IPS-20b (cell line): ENCODE measurements around the gene DAB2IP.

Source experiments
- H3K27ac ChIP-seq: one replicate; pipeline ENCODE4 v1.5.1; 2013; ENCODE audit warnings: low read length
- H3K27me3 ChIP-seq: 2 replicates; pipeline ENCODE4 v1.6.1; 2013; ENCODE audit warnings: mild to moderate bottlenecking, low read length, inconsistent platforms; ENCODE audit not compliant: insufficient read depth
- H3K36me3 ChIP-seq: 2 replicates; pipeline ENCODE4 v1.6.1; 2013; ENCODE audit warnings: low read depth, mild to moderate bottlenecking, inconsistent platforms, low read length, moderate library complexity; ENCODE audit not compliant: insufficient read depth
- H3K4me1 ChIP-seq: 2 replicates; pipeline ENCODE4 v1.6.1; 2013; ENCODE audit warnings: mild to moderate bottlenecking, control low read depth, inconsistent platforms, low read length, moderate library complexity; ENCODE audit not compliant: insufficient read depth
- H3K4me3 ChIP-seq: 2 replicates; pipeline ENCODE4 v1.5.1; 2013; ENCODE audit warnings: mild to moderate bottlenecking, low read length, inconsistent platforms
- H3K9ac ChIP-seq: 2 replicates; pipeline ENCODE4 v1.6.1; 2013; ENCODE audit warnings: low read depth, mild to moderate bottlenecking, inconsistent platforms, low read length, moderate library complexity
- H3K9me3 ChIP-seq: 2 replicates; pipeline ENCODE4 v1.6.1; 2013; ENCODE audit warnings: mild to moderate bottlenecking, low read depth, low read length, inconsistent platforms; ENCODE audit not compliant: insufficient read depth

Gene DAB2IP

DNA sequence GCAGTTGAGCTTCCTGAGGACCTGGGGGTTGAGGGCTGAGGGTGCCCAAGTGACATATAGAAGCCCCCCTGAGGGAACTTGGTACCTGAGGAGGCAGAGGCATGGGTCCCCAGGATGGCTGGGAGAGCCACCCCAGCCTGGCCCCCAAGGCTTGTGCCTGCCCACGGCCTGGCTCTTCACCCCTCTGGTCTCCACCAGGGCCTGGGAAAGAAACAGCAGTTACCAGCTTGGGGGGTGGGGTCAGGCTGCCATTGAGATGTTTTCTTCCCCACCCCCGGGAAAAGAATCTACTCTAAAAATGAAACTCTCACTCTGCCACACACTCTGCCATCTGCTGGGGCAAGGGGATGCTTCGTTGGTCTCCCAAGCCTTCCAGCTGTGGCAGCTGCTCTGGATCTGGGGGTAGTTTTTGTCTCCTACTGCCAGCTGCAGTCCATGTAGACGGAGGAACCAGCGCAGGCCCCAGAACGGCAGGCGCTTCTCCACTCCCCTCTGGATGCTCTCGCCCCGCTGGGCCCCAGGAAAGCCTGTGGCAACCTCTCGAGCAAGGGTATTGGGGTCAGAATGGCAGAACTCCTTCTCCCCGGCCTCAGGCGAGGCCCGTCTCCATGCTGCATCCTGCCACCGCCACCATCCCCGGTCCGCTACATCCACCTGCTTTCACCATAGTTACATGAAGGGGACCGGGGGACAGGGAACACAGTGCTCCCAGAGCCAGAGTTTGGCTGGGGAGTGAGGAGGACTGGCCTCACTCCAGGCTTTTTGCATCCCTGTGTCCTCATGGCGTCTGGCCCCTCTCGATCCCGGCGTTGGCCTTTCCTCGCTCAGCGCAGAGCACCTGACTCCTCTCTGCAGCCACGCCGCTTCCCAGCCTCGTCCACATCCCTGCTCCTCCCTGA lies 123.5 kb downstream of the DAB2IP start:
- no peak overlapping the region for H3K27ac ChIP-seq
- peaks cover 71% of the 10 kb centered on the region for H3K36me3 ChIP-seq

GRCh38 chr9:121776001-121776738 lies 124.7 kb downstream of the DAB2IP start:
- H3K4me1 ChIP-seq: peaks cover 5% of the 10 kb centered on the region; the same call in 1 of the 2 replicates
- no peaks in the 10 kb centered on the region for H3K27me3 ChIP-seq
- H3K4me3 ChIP-seq: no peak overlapping the region
- H3K36me3 ChIP-seq: peaks cover 59% of the 10 kb centered on the region
- no peak overlapping the region for H3K27ac ChIP-seq
- no peak overlapping the region for H3K9ac ChIP-seq
- no peaks in the 10 kb centered on the region for H3K9me3 ChIP-seq

More for the DNA sequence above, 123.5 kb downstream of the DAB2IP start:
- no peak overlapping the region for H3K9ac ChIP-seq
- H3K4me1 ChIP-seq: peaks cover 5% of the 10 kb centered on the region; the same call in 1 of the 2 replicates
- no peaks in the 10 kb centered on the region for H3K27me3 ChIP-seq
- H3K4me3 ChIP-seq: no peak overlapping the region
- H3K9me3 ChIP-seq: no peaks in the 10 kb centered on the region

GRCh38 chr9:121776739-121777637 lies 125.6 kb downstream of the DAB2IP start:
- Histone ChIP-seq H3K9me3 (no peaks in the 10 kb centered on the region), H3K27ac (no peak overlapping the region), H3K4me1 (peaks cover 5% of the 10 kb centered on the region; the same call in 1 of the 2 replicates), H3K9ac (no peak overlapping the region), H3K27me3 (no peaks in the 10 kb centered on the region), H3K4me3 (no peak overlapping the region), H3K36me3 (peaks cover 62% of the 10 kb centered on the region)

DNA sequence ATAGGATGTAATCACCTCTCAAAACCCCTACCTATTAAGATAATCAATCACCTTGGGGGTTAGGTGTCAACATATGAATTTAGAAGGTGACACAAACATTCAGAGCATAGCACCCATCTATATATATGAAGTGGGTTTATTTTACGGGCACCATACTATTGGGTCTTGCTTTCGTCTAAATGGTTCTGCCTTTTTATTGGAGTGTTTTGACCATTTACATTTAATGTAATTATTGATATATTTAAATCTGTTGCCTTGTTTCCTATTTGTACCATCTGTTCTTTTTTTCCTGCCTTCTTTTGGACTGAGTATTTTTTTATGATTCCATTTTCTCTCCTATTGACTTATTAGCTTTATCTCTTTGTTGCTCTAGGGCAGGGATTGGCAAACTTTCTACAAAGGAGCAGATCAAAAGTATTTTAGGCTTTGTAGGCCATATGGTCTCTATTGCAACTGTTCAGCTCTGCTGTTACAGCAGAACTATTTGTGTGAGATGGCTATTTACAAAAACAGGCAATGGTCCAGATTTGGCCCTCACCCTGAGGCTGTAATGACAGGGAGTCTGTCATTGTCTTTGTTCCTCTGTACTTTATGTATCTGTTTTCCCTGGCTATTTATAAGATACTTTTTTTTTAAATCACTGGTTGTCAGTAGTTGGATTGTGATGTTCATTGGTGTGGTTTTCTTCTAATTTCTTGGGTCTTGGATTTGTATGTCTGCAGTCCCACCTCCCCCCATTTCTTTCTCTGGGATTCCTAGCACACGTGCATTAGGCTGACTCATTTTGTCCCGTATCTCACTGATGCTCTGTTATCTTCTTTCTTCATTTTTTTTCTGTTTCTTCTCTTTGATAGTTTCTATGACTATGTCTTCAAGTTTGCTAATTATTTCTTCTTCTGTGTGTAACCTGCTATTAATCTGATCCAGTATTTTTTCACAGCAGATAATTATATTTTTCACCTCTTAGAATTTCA lies 127.1 kb downstream of the DAB2IP start:
- H3K4me1 ChIP-seq: peaks cover 5% of the 10 kb centered on the region; the same call in 1 of the 2 replicates
- no peaks in the 10 kb centered on the region for H3K27me3 ChIP-seq
- H3K27ac ChIP-seq: no peak overlapping the region
- no peak overlapping the region for H3K9ac ChIP-seq
- no peak overlapping the region for H3K4me3 ChIP-seq
- peaks cover 60% of the 10 kb centered on the region for H3K36me3 ChIP-seq
- H3K9me3 ChIP-seq: no peaks in the 10 kb centered on the region

GRCh38 chr9:121779381-121780117 lies 128.1 kb downstream of the DAB2IP start:
- H3K36me3 ChIP-seq: peaks cover 49% of the 10 kb centered on the region
- no peak overlapping the region for H3K4me3 ChIP-seq
- H3K27ac ChIP-seq: no peak overlapping the region
- H3K27me3 ChIP-seq: no peaks in the 10 kb centered on the region
- peaks cover 15% of the 10 kb centered on the region for H3K4me1 ChIP-seq
- no peak overlapping the region for H3K9ac ChIP-seq
- no peaks in the 10 kb centered on the region for H3K9me3 ChIP-seq

DNA sequence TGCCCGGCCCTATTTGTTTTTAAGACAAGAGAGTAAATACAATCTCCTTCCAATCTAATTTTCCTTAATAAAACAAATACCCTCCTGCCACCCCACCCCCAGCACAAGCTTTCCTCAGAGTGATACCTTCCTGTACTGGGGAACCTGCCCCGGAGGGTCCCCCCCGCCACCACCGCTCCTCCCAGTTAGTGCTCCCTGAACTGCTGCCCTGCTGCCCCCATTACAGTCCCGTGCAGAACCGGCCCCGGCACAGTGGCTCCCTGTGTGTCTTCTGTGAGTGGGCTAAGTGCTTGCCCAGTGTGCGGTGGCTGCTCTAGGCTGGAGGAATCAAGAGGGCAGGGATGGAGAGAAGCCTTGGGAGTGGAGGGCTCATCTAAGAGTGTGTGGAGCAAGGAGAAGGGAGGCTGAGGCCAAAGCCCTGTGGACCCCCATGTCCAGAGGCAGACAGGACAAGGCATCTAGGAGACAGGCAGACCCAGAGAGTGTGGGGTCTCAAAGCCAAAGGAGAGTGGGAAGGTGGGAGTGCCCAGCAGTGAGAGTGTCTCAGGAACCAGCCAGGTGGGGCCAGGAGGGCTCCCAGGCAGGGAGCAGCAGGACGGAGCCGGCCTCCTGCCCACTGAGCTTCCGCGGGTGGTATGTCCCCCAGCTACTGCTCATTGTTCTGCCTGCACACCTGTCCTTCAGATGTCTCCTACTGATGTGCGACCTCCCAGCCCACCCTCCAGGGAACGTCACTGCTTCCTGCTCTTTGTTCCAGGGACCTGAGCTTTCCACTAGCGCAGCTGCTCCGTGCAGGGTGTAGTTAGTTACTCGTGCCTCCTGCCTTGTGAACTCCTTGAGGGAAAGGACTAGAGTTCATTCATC lies 129.0 kb downstream of the DAB2IP start:
- H3K36me3 ChIP-seq: peaks cover 47% of the 10 kb centered on the region
- no peak overlapping the region for H3K9ac ChIP-seq
- no peak overlapping the region for H3K27ac ChIP-seq
- peaks cover 15% of the 10 kb centered on the region for H3K4me1 ChIP-seq
- no peaks in the 10 kb centered on the region for H3K27me3 ChIP-seq
- H3K9me3 ChIP-seq: no peaks in the 10 kb centered on the region
- H3K4me3 ChIP-seq: no peak overlapping the region

GRCh38 chr9:121781145-121781548 lies 129.7 kb downstream of the DAB2IP start:
- H3K4me3 ChIP-seq: no peak overlapping the region
- H3K27me3 ChIP-seq: no peaks in the 10 kb centered on the region
- H3K4me1 ChIP-seq: peaks cover 15% of the 10 kb centered on the region
- no peak overlapping the region for H3K9ac ChIP-seq
- H3K36me3 ChIP-seq: peaks cover 40% of the 10 kb centered on the region
- no peaks in the 10 kb centered on the region for H3K9me3 ChIP-seq
- no peak overlapping the region for H3K27ac ChIP-seq

DNA sequence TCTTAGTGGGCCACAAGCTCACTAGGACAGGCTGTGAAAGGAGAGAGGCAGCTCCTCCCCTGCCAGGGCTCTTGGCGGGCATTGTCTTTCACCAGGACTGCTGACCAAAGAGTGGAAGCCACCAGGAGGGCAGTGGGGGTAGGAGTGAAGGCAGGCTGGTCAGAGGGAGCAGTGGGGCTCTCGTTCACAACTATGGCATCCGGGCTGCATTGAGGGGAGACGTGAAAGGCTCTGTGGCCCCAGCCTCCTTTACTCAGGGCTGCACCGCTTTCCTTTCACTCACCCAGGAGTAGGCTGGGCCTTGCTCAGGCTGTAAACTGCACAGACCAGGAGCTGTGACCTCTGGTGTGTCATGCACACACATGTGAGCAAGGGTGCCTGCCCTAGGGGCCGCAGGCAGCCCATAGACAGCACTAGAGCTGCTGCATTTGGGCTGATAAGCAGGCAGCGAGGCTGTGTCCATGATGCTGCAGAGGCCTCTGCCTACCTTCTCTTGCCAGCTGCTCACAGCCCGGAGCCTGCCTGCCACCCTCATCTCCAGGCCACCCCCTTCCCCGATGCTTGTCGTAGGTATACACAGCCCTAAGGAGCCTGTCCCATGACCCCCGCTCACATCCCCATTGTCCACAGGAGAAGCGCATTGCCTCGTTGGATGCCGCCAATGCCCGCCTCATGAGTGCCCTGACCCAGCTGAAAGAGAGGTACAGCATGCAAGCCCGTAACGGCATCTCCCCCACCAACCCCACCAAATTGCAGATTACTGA lies 130.4 kb downstream of the DAB2IP start:
- Histone ChIP-seq H3K27ac (no peak overlapping the region), H3K27me3 (no peaks in the 10 kb centered on the region), H3K4me3 (no peak overlapping the region), H3K4me1 (peaks cover 15% of the 10 kb centered on the region), H3K36me3 (peaks cover 32% of the 10 kb centered on the region), H3K9me3 (no peaks in the 10 kb centered on the region), H3K9ac (no peak overlapping the region)

GRCh38 chr9:121782514-121783110 lies 131.2 kb downstream of the DAB2IP start:
- Histone ChIP-seq H3K9me3 (no peaks in the 10 kb centered on the region), H3K4me3 (no peak overlapping the region), H3K9ac (no peak overlapping the region), H3K36me3 (peaks cover 25% of the 10 kb centered on the region), H3K27me3 (no peaks in the 10 kb centered on the region), H3K4me1 (peaks cover 15% of the 10 kb centered on the region), H3K27ac (no peak overlapping the region)
